A673 (cell line): Measurements from ENCODE around the gene HSPG2. TPM values are rescaled to one million over a fixed set of nuclear protein-coding genes. Genes with fewer than 3 reads are reported as not detected.
A peak's percentile ranks its signal among the peaks of the same experiment; 100 is the strongest.

Experiments
- BruUV-seq: library from RNA; stranded (reverse); fragments of 400-500 nt; replicated peaks from 2 replicates; lab custom pipeline; 2021; lab: Mats Ljungman, UMichigan
- CTCF ChIA-PET: fragments of 300-600 bp; sonication (Branson Sonifier 250); formaldehyde crosslinking; loops from one replicate; lab custom pipeline; 2022; ENCODE audit warnings: antibody characterized with exemption; lab: Charles Lee
- POLR2A ChIA-PET: fragments of 300-600 bp; sonication (Branson Sonifier 250); formaldehyde crosslinking; loops from one replicate; lab custom pipeline; 2022; ENCODE audit warnings: antibody characterized with exemption; ENCODE audit not compliant: low non-redundant PET; lab: Charles Lee
- DNase-seq: peaks from one replicate; pipeline ENCODE4 v3.0.0-alpha.2; 2015; ENCODE audit warnings: low spot score
- H3K27ac ChIP-seq: fragments of 200-600 bp; sonication (generic); 2 replicates; pipeline ENCODE4 v1.5.1; 2016; ENCODE audit warnings: mixed run types, low read depth, mild to moderate bottlenecking, mixed read lengths, antibody characterized with exemption, low read length; ENCODE audit not compliant: poor library complexity, severe bottlenecking
- H3K27me3 ChIP-seq: fragments of 200-600 bp; sonication (generic); replicated peaks from 2 replicates; pipeline ENCODE4 v1.6.1; 2017; ENCODE audit warnings: mixed run types, low read depth, mild to moderate bottlenecking, mixed read lengths, antibody characterized with exemption, low read length; ENCODE audit not compliant: insufficient read depth, poor library complexity
- H3K36me3 ChIP-seq: fragments of 200-600 bp; sonication (generic); 2 replicates; pipeline ENCODE4 v1.6.1; 2016; ENCODE audit warnings: mixed run types, mild to moderate bottlenecking, mixed read lengths, antibody characterized with exemption, low read length; ENCODE audit not compliant: insufficient read depth, poor library complexity, severe bottlenecking
- H3K4me1 ChIP-seq: fragments of 200-600 bp; sonication (generic); 2 replicates; pipeline ENCODE4 v1.6.1; 2017; ENCODE audit warnings: mixed run types, mild to moderate bottlenecking, mixed read lengths, antibody characterized with exemption, low read length; ENCODE audit not compliant: insufficient read depth, poor library complexity, severe bottlenecking
- H3K4me3 ChIP-seq: fragments of 200-600 bp; sonication (generic); 2 replicates; pipeline ENCODE4 v1.5.1; 2016; ENCODE audit warnings: low read depth, mixed run types, mild to moderate bottlenecking, mixed read lengths, low read length; ENCODE audit not compliant: poor library complexity, severe bottlenecking
- H3K9me3 ChIP-seq: fragments of 200-600 bp; sonication (generic); 2 replicates; pipeline ENCODE4 v1.6.1; 2016; ENCODE audit warnings: mixed run types, low read depth, mild to moderate bottlenecking, mixed read lengths, antibody characterized with exemption, low read length; ENCODE audit not compliant: poor library complexity, severe bottlenecking
- CTCF ChIP-seq: fragments of 300-800, 200-600 bp; sonication (generic); conservative IDR thresholded peaks from 2 replicates; pipeline ENCODE4 v1.5.1; 2017; ENCODE audit warnings: low read depth, mild to moderate bottlenecking, antibody characterized with exemption, low read length, moderate library complexity, mixed read lengths
- EZH2 ChIP-seq: fragments of 200-600 bp; sonication (generic); IDR thresholded peaks from 2 replicates; pipeline ENCODE4 v1.6.1; 2017; ENCODE audit warnings: borderline replicate concordance, low read depth, mild to moderate bottlenecking, mixed read lengths, antibody characterized with exemption, low read length; ENCODE audit not compliant: poor library complexity, severe bottlenecking
- intact Hi-C: fragments of 100-400 bp; cut with micrococcal nuclease; formaldehyde crosslinking; loops from one replicate; pipeline ENCODE4 v1.10.0; 2022; ENCODE audit not compliant: unreplicated experiment
- total RNA-seq: library from RNA; stranded (reverse); gene quantifications from 2 replicates; pipeline ENCODE4 v1.2.3, GENCODE V29; 2021

The HSPG2 gene
- total RNA-seq, 1 experiment from 2014 or later: 10.4 TPM

DNA sequence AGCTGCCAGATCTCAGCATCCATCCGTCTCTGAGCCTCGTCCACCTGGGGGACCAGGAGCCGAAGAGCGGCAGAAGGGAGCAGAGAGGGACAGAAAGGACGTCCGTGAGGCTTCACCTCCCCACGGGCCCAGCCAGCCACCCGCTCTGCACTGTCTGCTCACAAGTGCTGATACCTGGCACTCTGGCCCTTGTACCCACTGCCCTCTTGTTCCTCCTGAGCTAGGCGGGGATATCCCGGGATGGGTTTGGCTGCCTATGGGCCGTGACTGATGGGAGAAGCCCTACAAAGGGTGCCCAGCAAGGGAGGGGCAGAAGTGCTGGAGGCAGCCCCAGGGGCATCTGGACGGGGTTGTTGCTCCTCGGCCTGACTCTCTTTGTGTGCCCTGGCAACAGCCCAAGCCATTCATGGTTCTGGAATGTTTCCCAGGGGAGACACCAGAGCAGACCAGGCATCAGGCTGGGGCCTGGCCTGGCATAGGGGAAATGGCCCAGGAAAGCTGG lies 67.4 kb downstream of the HSPG2 start:
- TF ChIP-seq CTCF (no peak), EZH2 (no peak)
- peak; percentile 52 for DNase-seq
- intact Hi-C loops: no loop called here
- Histone ChIP-seq H3K27ac (no peak overlapping the region), H3K4me3 (no peak overlapping the region), H3K4me1 (no peaks in the 10 kb centered on the region), H3K27me3 (no peaks in the 10 kb centered on the region), H3K9me3 (no peaks in the 10 kb centered on the region), H3K36me3 (no peaks in the 10 kb centered on the region)
- BruUV-seq: no TSS peak
- ChIA-PET POLR2A (no interaction called here), CTCF (no interaction called here)

GRCh38 chr1:21868941-21869454 lies 68.1 kb downstream of the HSPG2 start:
- POLR2A ChIA-PET: no interaction called here
- Histone ChIP-seq H3K36me3 (no peaks in the 10 kb centered on the region), H3K27ac (no peak overlapping the region), H3K27me3 (no peaks in the 10 kb centered on the region), H3K4me1 (no peaks in the 10 kb centered on the region), H3K4me3 (no peak overlapping the region), H3K9me3 (no peaks in the 10 kb centered on the region)
- intact Hi-C loops: no loop called here
- no TSS peak for BruUV-seq
- CTCF ChIA-PET: no interaction called here
- TF ChIP-seq EZH2: no peak
- no peak for TF ChIP-seq CTCF
- no peak for DNase-seq

DNA sequence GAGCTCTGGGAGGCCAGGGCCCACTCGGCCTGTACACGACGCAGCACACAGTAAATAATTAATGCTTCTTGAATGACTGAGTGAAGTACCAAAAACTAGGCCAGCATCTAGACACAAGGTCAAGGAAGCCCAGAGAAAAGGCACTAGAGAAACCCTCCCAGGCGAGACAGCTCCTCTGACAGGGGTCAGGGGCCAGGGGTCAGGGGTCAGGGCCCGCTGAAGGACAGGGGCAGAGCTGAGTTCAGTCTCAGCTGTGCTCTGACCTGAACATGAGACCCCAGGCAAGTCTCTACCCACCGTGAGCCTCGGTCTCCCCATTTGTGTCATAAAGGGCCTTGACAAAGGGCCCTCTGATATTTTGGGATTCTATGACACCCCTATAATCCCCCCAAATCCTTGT lies 68.6 kb downstream of the HSPG2 start:
- CTCF ChIA-PET: no interaction called here
- BruUV-seq: no TSS peak
- POLR2A ChIA-PET: no interaction called here
- no peak for DNase-seq
- Histone ChIP-seq H3K27ac (no peak overlapping the region), H3K9me3 (no peaks in the 10 kb centered on the region), H3K4me3 (no peak overlapping the region), H3K27me3 (no peaks in the 10 kb centered on the region), H3K4me1 (no peaks in the 10 kb centered on the region), H3K36me3 (no peaks in the 10 kb centered on the region)
- TF ChIP-seq CTCF (no peak), EZH2 (no peak)
- intact Hi-C loops: no loop called here
